ENCODE measurements around the gene MYO3B. TPM values are rescaled to one million over a fixed set of nuclear protein-coding genes. Genes with fewer than 3 reads are reported as not detected.

The MYO3B gene
- polyA plus RNA-seq, 1 of the 3 experiments (the other 2 are of a cell fraction), result not detected

GRCh38 chr2:170601489-170601888 lies 423.5 kb downstream of the MYO3B start:
- Histone ChIP-seq H3K9me2 (no peaks in the 10 kb centered on the region), H3K9me3 (no peaks in the 10 kb centered on the region), H3K36me3 (replicated peaks in 1 of 2; ENCODE audit: control insufficient read depth in 1 of 2, insufficient read depth in 2 of 2, low read length in 1 of 2) (no peaks in the 10 kb centered on the region), H3K27me3 (ENCODE audit: insufficient read depth) (no peaks in the 10 kb centered on the region; the same call in 1 of the 2 replicates), H3K27ac (ENCODE audit: low read depth in 2 of 2, low read length in 1 of 2) (no peak overlapping the region), H3K4me1 (ENCODE audit: control insufficient read depth in 1 of 2, insufficient read depth in 2 of 2, low read depth in 1 of 2, low read length in 1 of 2) (no peaks in the 10 kb centered on the region), H3K79me2 (ENCODE audit: insufficient read depth) (no peaks in the 10 kb centered on the region), H4K20me1 (ENCODE audit: insufficient read depth) (no peaks in the 10 kb centered on the region), H3F3A (replicated peaks; ENCODE audit: insufficient read depth) (no peaks in the 10 kb centered on the region), H2AFZ (ENCODE audit: low read depth) (no peak overlapping the region), H3K9ac (no peak overlapping the region), H3K4me2 (no peak overlapping the region), H3K4me3 (ENCODE audit: low read depth in 2 of 2, low read length in 1 of 2) (no peak overlapping the region)
- DNase-seq, result no peak
- POLR2A ChIA-PET, result no interaction called here
- TF ChIP-seq, protein P1, sequence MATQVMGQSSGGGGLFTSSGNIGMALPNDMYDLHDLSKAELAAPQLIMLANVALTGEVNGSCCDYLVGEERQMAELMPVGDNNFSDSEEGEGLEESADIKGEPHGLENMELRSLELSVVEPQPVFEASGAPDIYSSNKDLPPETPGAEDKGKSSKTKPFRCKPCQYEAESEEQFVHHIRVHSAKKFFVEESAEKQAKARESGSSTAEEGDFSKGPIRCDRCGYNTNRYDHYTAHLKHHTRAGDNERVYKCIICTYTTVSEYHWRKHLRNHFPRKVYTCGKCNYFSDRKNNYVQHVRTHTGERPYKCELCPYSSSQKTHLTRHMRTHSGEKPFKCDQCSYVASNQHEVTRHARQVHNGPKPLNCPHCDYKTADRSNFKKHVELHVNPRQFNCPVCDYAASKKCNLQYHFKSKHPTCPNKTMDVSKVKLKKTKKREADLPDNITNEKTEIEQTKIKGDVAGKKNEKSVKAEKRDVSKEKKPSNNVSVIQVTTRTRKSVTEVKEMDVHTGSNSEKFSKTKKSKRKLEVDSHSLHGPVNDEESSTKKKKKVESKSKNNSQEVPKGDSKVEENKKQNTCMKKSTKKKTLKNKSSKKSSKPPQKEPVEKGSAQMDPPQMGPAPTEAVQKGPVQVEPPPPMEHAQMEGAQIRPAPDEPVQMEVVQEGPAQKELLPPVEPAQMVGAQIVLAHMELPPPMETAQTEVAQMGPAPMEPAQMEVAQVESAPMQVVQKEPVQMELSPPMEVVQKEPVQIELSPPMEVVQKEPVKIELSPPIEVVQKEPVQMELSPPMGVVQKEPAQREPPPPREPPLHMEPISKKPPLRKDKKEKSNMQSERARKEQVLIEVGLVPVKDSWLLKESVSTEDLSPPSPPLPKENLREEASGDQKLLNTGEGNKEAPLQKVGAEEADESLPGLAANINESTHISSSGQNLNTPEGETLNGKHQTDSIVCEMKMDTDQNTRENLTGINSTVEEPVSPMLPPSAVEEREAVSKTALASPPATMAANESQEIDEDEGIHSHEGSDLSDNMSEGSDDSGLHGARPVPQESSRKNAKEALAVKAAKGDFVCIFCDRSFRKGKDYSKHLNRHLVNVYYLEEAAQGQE (IDR thresholded peaks at IDR 0.05; ENCODE audit: low read depth, low read length), result no peak
- TF ChIP-seq CHD2 (IDR thresholded peaks at IDR 0.05; ENCODE audit: low read length, partially characterized antibody) (no peak), ELF1 (IDR thresholded peaks at IDR 0.05) (no peak), SMC3 (IDR thresholded peaks at IDR 0.05; ENCODE audit: low read depth, low read length) (no peak), JUND (IDR thresholded peaks at IDR 0.05) (no peak), USF2 (IDR thresholded peaks at IDR 0.05; ENCODE audit: borderline replicate concordance, low read depth, low read length) (no peak)
- CTCF ChIA-PET, result no interaction called here
- 21% methylated on average over 2 of the region's 2 CpGs for WGBS (ENCODE audit: low lambda C conversion rate)

- Histone ChIP-seq H3K9me2 (no peaks in the 10 kb centered on the region), H3K9ac (no peak overlapping the region), H3K9me3 (no peaks in the 10 kb centered on the region), H4K20me1 (ENCODE audit: insufficient read depth) (no peaks in the 10 kb centered on the region), H3K79me2 (ENCODE audit: insufficient read depth) (no peaks in the 10 kb centered on the region), H3K4me3 (ENCODE audit: low read depth in 2 of 2, low read length in 1 of 2) (no peak overlapping the region), H3K4me1 (ENCODE audit: control insufficient read depth in 1 of 2, insufficient read depth in 2 of 2, low read depth in 1 of 2, low read length in 1 of 2) (no peaks in the 10 kb centered on the region), H3K36me3 (replicated peaks in 1 of 2; ENCODE audit: control insufficient read depth in 1 of 2, insufficient read depth in 2 of 2, low read length in 1 of 2) (no peaks in the 10 kb centered on the region), H2AFZ (ENCODE audit: low read depth) (no peak overlapping the region), H3F3A (replicated peaks; ENCODE audit: insufficient read depth) (no peaks in the 10 kb centered on the region), H3K27ac (ENCODE audit: low read depth in 2 of 2, low read length in 1 of 2) (no peak overlapping the region), H3K27me3 (ENCODE audit: insufficient read depth) (no peaks in the 10 kb centered on the region; the same call in 1 of the 2 replicates), H3K4me2 (no peak overlapping the region)
- 26% methylated on average over 3 of the region's 3 CpGs for WGBS (ENCODE audit: low lambda C conversion rate)
- ChIA-PET CTCF (no interaction called here), POLR2A (no interaction called here)
- no peak for DNase-seq
- no peak for TF ChIP-seq TCF12 (IDR thresholded peaks at IDR 0.05)
- TF ChIP-seq, protein P2, sequence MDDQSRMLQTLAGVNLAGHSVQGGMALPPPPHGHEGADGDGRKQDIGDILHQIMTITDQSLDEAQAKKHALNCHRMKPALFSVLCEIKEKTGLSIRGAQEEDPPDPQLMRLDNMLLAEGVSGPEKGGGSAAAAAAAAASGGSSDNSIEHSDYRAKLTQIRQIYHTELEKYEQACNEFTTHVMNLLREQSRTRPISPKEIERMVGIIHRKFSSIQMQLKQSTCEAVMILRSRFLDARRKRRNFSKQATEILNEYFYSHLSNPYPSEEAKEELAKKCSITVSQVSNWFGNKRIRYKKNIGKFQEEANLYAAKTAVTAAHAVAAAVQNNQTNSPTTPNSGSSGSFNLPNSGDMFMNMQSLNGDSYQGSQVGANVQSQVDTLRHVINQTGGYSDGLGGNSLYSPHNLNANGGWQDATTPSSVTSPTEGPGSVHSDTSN (IDR thresholded peaks at IDR 0.05), result no peak
- TF ChIP-seq MEF2A (IDR thresholded peaks at IDR 0.05; ENCODE audit: borderline replicate concordance, low read depth), result no peak
- no peak for TF ChIP-seq JUND (IDR thresholded peaks at IDR 0.05)
- no peak for TF ChIP-seq FOSL2 (IDR thresholded peaks at IDR 0.05; ENCODE audit: borderline replicate concordance, low read depth)
- TF ChIP-seq SIN3A (IDR thresholded peaks at IDR 0.05; ENCODE audit: borderline replicate concordance, low read depth, low read length), result no peak
- no peak for TF ChIP-seq USF1 (IDR thresholded peaks at IDR 0.05; ENCODE audit: borderline replicate concordance, low read depth)
Observed at GRCh38 chr2:170605862-170606261, 427.9 kb downstream of the MYO3B start.

Data from SK-N-SH (cell line).